ENCODE data around the gene FRMD1.

Gene FRMD1

DNA sequence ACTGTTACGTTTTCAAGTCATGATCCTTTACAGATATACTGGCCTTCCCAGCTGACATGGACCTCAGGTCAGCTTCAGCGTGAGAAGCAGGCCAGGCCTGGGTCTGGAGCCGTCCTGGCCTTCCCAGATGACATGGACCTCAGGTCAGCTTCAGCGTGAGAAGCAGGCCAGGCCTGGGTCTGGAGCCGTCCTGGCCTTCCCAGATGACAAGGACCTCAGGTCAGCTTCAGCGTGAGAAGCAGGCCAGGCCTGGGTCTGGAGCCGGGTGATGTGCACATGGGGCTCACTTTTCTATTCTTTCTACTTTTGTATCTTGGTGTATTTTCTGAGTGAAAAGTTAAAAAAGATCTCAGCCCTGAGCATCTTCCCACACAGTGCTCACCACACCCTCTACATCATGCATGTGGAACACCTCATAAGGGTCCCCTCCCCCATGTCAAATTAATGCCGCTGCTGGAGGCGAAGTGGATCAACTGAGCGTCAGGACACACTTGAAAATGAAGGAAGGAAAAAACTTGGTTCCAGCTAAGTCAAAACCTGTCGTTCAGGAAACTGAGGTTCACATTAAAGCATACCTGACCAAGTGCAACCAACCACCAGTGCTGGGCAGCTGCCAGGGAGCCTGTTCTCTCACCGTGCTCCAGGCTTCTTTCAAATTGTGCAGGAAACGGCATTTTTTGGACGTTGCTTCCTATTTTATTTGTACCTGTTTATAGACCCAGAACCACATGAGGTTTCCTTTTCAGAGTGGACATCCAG lies 49.4 kb downstream of the FRMD1 start:
- DNase-seq (ENCODE audit: low read depth in 1 of 2, low spot score in 1 of 2): no peak

DNA sequence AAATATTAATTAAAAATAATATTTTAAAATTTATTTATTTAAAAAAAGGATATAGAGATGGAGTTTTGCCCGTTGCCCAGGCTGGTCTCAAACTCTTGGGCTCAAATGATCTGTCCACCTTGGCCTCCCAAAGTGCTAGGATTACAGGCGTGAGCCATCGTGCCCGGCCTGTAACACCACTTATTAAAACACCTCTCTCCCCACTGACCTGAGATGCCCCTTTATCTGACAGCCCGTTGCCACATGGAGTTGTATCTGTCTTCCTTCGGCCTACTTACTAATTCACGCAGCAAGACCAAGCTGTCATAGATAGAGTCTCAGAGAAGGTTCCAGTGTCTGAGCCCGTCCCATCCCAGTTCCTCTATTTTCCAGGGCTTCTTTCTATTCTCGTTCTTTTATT lies 50.8 kb downstream of the FRMD1 start:
- no peak for DNase-seq (ENCODE audit: low read depth in 1 of 2, low spot score in 1 of 2)

DNA sequence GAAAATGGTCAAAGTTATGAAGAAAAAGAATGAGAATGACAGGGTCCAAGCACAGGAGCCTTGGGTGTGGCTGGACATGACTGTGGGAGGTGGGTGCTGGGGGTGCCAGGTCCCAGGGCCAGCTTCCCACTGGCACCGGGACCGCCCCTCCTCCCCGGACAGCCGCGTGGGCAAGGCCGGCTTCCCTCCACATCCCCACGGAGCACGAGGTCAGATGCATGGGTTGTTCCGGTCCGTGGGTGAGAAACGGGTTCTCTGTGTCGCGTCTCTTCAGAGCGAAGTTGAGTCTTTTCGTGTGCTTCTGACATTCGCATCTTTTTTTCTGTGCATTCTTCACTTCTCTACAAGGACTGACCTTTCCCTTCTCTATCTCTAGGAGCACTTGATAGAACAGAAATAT lies 51.5 kb downstream of the FRMD1 start:
- DNase-seq (ENCODE audit: low read depth in 1 of 2, low spot score in 1 of 2): no peak

DNA sequence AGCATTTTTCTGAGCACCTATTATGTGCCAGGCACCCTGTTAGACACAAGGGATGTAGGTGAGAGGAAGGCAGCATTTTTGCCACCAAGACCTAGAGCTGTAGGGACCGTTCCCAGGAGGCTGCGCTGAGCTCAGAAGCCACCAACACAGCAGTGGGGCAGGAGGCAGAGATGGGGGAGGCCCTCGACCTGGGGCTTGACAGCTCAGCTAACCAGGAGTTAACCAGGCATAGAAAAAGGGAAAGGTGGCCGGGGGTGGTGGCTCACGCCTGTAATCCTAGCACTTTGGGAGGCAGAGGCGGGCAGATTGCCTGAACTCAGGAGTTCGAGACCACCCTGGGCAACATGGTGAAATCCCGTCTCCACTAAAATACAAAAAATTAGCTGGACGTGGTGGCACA lies 52.1 kb downstream of the FRMD1 start:
- DNase-seq (ENCODE audit: low read depth in 1 of 2, low spot score in 1 of 2): no peak

DNA sequence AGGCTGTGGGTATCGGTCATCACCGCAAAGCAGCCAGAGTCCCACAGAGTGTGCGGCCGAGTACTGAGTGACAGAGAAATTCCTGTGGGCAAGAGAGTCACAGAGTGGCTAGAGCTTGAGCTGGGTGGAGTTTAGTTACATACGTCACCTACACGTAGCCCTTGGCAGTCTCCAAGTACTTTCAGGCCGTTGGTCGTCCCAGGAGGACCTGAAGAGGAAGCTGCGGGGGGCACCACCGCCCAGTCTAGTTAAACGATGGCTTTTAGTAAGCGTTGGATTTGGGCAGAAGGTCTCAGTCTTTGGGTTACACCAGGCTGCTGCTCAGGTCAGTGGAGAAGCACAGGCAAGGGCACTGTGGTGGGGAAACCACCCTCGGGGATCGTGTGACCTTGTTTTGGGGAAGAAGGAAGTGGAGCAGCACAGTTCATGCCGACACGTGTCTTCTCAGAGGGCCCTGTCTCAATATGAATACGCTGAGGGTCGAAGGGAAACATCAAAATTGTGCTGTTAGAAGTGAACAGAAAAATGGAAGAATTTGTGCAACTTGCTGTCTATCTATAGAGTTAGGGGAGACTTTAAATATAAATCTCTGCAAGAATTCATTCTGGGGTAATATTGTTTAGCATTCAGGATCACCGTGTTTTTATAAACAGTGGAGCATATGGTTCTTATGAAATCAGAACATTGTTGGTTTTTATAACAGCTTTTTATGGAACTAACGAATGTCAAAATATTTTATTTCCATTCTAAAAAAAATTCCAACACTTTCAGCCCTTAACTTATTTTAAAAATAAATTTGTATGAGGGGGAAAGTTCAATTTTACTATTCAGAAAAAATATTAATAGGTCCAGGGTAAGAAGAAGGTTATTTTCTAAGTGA lies 52.9 kb downstream of the FRMD1 start:
- no peak for DNase-seq (ENCODE audit: low read depth in 1 of 2, low spot score in 1 of 2)

DNA sequence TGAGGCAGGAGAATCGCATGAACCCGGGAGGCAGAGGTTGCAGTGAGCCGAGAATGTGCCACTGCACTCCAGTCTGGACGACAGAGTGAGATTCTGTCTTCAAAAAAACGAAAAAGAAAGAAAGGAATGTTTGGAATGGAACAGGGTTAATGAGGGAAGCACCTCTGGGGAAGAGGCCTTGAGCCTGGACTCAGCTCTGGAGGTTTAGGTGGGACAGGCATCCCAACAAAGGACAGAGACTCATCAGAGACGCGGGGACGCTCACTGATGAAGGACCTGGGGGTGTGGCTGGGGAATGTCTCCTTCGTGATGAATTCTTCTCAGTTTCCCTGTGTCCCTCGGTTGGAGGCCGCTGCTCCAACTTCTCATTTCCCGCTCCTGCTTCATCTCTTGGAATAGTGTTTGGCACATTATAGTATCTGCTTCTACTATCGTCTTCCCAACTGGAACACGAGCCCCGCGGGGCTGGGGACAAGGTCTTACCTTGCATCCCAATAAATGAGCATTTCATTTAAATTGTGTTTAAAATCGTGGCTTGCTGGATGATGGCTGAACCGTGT lies 54.0 kb downstream of the FRMD1 start:
- DNase-seq (ENCODE audit: low read depth in 1 of 2, low spot score in 1 of 2): no peak

DNA sequence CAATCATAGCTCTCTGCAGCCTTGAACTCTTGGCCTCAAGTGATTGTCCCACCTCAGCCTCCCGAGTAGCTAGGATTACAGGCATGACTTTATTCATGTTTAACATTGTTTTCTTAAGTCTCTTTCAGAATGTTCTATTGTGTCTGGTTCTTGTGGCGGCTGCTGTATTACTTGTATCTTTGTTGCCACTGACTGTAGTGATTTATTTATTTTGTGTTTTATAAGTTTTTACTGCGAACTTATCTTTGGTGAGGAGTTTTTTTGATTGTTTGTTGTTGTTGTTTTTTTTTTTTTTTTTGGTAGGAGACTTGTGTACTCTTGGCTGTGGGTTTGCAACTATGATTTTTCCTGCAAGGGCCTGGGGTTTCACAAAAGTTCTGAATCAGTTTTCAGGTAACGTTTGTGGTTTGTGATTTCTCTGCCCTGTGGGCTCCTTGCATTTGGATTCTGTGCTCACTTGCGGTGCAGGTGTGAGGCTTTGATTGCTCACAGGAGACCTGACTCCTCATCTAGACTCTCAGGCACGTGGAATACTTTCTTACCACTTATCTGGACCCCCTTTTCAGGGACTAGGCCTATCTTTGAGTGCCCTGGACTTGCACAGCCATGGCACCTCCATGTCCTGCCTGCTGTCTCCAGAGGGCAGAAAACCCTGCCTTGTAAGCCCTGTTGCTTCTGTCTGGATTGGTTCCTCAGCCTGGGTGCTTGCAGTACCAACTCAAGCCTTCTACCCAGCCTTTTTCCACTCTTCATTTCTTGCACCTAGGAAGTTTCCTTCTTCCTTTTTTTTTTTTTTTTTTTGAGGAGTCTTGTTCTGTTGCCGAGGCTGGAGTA lies 56.3 kb downstream of the FRMD1 start:
- DNase-seq (ENCODE audit: low read depth in 1 of 2, low spot score in 1 of 2): no peak

DNA sequence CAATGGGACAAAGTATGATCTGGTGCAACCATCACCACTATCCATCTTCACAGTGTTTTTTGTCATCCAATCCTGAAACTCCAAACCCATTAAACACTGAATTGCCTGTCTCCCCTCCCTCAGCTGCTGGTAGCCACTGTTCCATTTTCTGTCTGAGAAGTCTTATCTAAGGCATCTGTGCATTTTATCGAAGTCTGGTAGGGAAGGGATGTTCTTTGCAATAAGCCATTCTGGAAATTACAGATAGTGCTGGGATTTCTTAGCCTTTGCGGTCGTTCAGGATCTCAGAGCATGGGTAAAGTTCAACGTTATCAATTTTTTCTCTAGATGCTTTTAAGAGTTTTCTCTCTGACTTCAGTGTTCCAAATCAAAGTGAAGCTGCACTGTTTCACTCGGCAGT lies 57.4 kb downstream of the FRMD1 start:
- DNase-seq (ENCODE audit: low read depth in 1 of 2, low spot score in 1 of 2): no peak

DNA sequence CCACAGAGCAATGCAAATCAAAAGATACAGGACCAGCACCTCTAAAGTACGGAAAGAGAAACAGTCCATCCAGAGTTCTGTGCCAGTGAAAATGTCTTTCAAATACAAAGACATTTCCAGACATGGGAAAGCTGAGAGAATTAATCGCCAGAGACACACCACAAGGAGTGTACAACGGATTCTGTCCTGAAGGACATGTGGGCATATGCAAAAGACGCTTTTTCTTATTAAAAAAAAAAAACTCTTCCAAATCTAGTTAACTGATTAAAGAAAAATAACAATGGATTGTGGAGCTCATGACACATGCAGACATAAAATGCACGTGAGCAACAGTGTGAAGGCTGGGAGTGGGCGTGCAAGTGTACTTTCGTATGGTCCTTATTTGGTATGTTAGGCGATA lies 58.8 kb downstream of the FRMD1 start:
- DNase-seq (ENCODE audit: low read depth in 1 of 2, low spot score in 1 of 2): no peak

DNA sequence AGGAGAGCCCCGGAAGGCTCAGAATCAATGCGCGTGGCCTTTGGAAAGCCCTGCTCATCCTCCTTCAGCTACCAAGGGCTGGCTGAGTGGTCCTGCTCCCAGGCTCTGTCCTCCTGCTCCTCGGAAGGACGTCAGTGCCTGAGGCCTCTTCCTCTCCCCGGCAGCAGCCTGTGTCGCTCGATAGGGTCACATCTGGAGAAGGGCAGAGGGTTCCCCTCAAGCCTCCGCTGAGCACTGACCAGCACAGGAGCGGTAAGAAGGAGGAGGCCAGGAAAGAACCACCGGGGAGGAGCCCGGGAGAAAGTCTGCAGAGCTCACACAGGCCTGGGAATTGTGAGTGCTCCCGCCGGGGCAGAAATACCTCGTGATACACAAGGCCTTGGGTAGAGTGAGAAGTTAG lies 60.3 kb downstream of the FRMD1 start:
- DNase-seq (ENCODE audit: low read depth in 1 of 2, low spot score in 1 of 2): no peak

DNA sequence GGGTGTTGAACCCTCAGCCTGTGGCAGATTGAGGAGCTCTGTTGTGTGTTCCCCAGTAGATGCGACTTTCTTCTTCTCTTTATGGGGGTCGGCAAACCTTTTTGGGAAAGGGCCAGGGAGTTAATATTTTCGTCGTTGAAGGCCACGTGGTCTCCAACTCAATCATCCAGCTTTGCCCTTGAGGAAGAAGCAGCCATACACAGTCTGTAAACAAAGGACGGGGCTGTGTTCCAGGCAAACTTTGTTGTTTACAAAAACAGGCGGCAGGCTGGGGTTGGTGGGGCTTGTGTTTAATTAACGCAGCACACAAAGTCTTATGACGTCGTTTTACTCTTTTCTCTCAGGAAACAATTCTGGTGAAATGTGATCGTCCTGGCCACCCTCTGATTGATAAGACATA lies 61.4 kb downstream of the FRMD1 start:
- DNase-seq (ENCODE audit: low read depth in 1 of 2, low spot score in 1 of 2): no peak

DNA sequence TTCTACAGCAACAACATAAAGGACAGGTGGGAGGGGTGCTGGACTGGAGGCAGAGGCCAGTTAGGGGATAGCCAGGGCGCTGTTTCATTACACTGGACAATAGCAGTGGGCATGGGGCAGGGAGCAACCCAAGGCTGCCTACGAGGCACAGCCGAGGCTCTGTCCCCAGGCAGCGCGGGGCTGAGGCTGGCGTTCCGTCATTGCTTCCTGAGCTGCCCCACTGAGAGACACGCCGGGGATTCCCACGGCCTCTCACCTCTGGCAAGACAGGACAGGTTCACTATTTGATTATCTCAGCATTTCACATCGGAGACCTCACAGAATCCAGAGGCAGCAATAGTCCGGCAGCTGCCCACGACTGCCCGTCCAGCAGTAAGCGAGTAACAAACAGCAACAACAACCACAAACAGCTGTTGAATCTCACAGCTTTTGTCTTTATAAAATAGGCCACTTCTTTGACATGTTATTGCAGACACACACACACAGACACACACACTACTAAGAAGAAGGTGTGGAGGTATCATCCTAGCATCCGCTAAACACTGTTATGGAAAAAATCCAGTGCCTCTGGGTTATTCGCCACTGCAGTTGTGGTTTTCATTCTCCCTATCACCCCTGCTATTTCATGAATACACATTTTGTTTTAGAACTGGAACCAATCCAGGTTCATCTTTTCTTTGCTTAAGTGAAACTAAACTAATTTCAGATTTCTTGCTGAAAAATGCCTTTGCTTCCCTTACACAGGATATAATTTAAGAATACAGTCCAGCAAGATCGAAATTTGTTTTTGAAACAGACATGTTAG lies 62.1 kb downstream of the FRMD1 start:
- no peak for DNase-seq (ENCODE audit: low read depth in 1 of 2, low spot score in 1 of 2)

DNA sequence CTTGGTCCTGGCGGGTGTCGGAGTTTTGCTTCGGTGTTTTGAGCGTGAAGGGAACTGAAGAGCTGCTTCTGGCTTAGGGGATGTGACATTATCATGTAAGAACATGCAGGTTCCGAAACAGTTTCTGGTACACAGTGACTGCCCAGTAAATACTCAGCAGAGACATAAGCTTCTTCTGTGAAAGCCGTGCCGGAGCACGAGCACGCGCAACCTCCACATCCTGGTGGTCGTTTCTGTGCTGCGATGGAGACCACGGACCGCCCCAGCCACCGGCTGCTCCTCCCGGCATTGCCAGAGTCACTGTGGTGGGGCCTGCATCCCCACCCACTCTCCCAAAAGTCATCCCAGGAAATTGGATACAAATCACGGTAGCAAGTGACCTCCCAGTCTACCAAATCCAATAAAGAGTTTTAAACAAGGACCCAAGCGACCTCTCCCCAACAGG lies 62.8 kb downstream of the FRMD1 start:
- DNase-seq (ENCODE audit: low read depth in 1 of 2, low spot score in 1 of 2): no peak

DNA sequence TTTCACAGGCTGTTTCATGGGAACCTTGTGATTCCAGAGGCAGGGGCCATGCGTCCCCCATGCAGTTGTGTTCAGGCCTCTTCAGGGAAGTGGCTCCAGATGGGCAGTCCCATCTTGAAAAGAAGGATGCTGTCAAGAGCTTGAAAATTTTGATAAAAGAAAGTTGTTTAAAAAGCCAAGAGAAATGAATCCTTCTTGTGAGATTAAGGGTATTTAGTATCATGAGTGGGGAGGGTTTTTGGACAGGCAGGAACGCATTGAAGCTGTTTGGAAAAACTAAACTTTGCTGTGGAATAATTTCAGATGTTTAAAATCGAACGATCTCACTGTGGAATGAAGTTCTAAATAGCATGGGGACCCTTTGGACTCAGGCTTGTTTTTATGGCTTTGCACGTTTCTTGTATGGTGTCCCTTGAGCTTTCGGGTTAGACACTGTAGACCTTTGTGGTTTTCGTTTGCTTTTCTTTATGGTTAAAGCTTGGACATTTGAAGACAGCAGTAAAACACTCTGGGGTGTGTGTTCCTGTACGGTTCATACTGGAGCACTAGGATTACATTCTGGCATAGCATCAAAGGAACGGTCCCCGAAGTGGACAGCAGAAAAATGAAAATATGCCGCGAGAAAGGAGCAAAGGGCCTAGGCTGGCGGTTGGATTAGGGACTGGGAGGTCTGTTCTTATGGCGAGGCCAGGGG lies 63.4 kb downstream of the FRMD1 start:
- DNase-seq (ENCODE audit: low read depth in 1 of 2, low spot score in 1 of 2): no peak

DNA sequence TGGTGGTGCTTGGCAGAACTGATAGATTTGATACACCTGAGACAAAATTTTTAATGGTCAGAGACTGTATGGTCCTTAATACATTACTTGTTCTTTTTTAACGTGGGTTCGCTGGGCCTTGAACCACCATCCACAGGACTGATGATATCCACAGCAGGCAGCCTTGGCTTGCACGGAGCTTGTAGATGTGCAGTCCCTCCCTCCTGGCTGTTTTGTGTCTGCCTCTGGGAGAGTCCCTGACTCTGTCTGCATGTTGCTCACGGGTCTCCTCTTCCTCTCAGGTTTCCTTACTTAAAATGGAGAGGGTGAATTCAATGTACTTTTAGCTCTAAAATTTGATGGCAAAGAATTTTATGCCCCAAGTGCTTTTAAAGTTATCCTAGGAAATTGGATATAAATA lies 64.0 kb downstream of the FRMD1 start:
- no peak for DNase-seq (ENCODE audit: low read depth in 1 of 2, low spot score in 1 of 2)

DNA sequence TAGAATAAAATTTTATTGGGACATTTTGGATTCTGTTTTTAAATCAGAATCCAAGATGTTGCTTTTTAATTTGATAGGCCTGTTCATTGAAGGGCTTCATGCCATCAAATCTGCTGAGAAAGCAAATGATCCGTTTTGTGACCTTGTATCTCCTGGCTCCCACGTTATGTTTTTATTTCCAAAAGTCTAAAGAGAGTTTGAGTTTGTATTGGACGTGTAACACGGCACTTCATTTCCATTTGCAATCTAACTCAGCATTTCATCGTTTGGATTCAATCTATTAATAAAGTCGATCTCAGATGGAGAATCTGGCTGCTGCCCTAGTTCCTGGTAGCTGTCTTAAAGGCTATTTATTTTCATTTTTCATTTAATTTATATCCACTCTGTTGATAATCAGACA lies 64.6 kb downstream of the FRMD1 start:
- no peak for DNase-seq (ENCODE audit: low read depth in 1 of 2, low spot score in 1 of 2)

DNA sequence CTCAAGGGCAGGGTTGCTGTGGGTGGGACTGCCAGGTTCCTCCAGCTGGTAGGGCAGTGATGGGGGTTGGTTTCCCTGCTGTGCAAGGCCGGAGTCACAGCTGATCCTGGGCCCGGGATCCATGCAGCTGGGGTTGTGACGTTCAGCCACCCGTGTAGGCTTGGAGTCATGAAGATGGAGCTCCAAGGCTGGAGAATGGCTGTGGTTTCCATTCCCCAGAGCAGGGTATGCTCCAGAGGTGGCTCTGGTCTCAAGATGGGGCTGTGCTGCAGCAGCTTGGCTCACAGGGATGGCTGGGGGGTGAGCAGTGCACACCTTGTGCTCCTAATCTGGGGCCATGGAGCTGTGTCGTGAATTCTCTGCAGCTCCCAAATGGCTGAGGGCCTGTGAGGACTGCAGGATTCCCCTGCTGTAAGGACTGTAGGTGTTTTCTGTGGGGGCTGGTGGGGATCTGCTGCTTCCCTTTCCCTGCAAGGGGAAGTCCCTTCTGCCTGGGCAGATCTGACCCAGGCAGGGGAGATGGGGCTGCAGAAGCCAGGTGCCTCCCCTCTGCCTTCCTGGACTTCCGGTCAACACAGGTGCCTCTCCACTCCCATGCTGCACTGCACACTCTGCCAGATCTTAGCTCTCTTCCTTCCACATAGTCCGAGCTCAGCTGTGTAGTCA lies 65.6 kb downstream of the FRMD1 start:
- DNase-seq (ENCODE audit: low read depth in 1 of 2, low spot score in 1 of 2): no peak

DNA sequence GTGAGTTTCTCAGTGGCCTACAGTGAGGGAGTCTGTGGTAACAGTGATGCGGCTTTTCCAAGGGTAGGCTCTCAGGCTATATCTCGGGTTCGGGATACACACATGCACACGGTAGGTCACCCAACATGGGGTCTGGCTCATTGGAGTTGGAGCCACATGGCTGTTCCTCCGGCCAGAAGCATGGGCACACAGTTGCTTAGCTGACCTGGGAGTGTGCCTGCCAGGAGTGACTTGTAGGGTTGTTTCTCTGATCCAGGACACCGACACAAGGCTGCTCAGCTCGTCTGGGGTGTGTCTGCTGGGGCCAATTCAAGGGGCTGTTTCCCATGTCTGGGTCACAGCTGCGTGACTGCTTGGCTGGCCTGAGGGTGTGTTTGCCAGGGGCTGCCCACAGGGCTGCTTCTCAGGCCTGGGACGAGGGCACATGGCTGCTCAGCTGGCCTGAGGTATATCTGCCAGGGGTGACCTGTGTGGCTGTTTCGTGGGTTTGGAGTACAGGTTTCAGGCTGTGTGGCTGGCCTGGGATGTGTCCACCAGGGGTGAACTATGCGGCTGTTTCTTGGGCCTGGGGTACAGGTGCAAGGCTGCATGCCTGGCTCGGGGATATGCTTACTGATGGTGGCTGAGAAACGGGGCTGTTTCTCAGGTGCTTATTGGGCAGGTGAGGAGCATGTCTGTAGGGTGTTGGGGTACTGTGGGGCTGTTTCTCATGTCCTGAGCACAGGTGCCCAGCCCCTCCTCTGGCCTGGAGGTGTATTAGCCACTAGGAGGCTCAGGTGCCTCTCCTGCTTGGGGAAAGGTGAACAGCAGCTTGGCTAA lies 66.4 kb downstream of the FRMD1 start:
- no peak for DNase-seq (ENCODE audit: low read depth in 1 of 2, low spot score in 1 of 2)

DNA sequence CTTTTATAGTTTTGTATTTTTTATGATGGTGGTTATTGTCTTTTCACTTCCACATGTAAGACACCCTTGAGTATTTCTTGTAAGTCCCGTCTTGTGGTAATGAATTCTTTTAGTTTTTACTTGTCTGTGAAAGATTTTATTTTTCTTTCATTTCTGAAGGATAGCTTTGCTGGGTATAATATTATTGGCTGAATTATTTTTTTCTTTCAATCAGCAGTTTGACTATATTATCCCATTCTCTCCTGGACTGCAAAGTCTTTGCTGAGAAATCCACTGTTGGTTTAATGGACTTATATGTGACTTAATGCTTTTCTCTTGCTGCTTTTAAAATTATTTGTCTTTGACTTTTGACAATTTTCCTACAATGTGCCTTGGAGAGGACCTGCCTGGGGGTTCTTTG lies 67.7 kb downstream of the FRMD1 start:
- no peak for DNase-seq (ENCODE audit: low read depth in 1 of 2, low spot score in 1 of 2)

Data from stimulated activated CD4-positive, alpha-beta T cell treated with anti-CD3 and anti-CD28 coated beads, Interleukin-15, amount 100 ng/mL, for 1 hour (primary cell).